H1 (cell line): ENCODE measurements around the gene MED13. TPM values are rescaled to one million over a fixed set of nuclear protein-coding genes. Genes with fewer than 3 reads are reported as not detected.
A peak's percentile ranks its signal among the peaks of the same experiment; 100 is the strongest.

Experiments used
- ASH2L ChIP-seq: fragments of 200-600, 300-600 bp; sonication (generic); IDR thresholded peaks from one replicate; pipeline ENCODE4 v1.7.1; 2017; ENCODE audit warnings: low read length
- BACH1 ChIP-seq: IDR thresholded peaks from 2 replicates; pipeline ENCODE4 v1.6.1; 2012; ENCODE audit warnings: low read length, improper control_type of control experiment
- BRCA1 ChIP-seq: IDR thresholded peaks from 2 replicates; pipeline ENCODE4 v1.6.1; 2012; ENCODE audit warnings: low read depth, low read length, improper control_type of control experiment
- CHD1 ChIP-seq: IDR thresholded peaks from 2 replicates; pipeline ENCODE4 v1.6.1; 2012; ENCODE audit warnings: low read depth, low read length, improper control_type of control experiment
- CREB1 ChIP-seq: IDR thresholded peaks from 2 replicates; pipeline ENCODE4 v1.6.1; 2012; ENCODE audit warnings: inconsistent platforms
- GTF2F1 ChIP-seq: IDR thresholded peaks from 2 replicates; pipeline ENCODE4 v1.6.1; 2012; ENCODE audit warnings: low read depth, low read length, improper control_type of control experiment, borderline replicate concordance
- KDM4A ChIP-seq: IDR thresholded peaks from one replicate; pipeline ENCODE4 v1.7.1; 2012; ENCODE audit warnings: low read depth, mild to moderate bottlenecking, moderate library complexity, low read length, inconsistent platforms; ENCODE audit not compliant: severe bottlenecking
- NRF1 ChIP-seq: IDR thresholded peaks from 2 replicates; pipeline ENCODE4 v1.6.1; 2011; ENCODE audit warnings: mild to moderate bottlenecking, low read depth, low read length, improper control_type of control experiment
- PHF8 ChIP-seq: fragments of 200-600 bp; sonication (generic); conservative IDR thresholded peaks from 2 replicates; pipeline ENCODE4 v1.7.1; 2012; ENCODE audit warnings: low read depth, mild to moderate bottlenecking, inconsistent platforms, low read length, moderate library complexity
- POLR2AphosphoS5 ChIP-seq: IDR thresholded peaks from 2 replicates; pipeline ENCODE4 v1.6.1; 2011; ENCODE audit warnings: low read depth, low read length
- SAP30 ChIP-seq: fragments of 300-600 bp; sonication (generic); IDR thresholded peaks from 2 replicates; pipeline ENCODE4 v1.7.1; 2012; ENCODE audit warnings: low read length, moderate library complexity, mild to moderate bottlenecking, inconsistent platforms; ENCODE audit not compliant: insufficient read depth, insufficient replicate concordance
- SIN3A ChIP-seq, 2 experiments: IDR thresholded peaks in 1 of 2; conservative IDR thresholded peaks in 1 of 2; 2 replicates each; pipeline ENCODE4 v1.6.1; 2011 to 2012; ENCODE audit warnings: low read length in 2 of 2, improper control_type of control experiment in 1 of 2, low read depth in 1 of 2, mild to moderate bottlenecking in 1 of 2
- SP2 ChIP-seq: IDR thresholded peaks from 2 replicates; pipeline ENCODE4 v1.6.1; 2012; ENCODE audit warnings: mild to moderate bottlenecking, low read length, inconsistent platforms
- SP4 ChIP-seq: IDR thresholded peaks from 2 replicates; pipeline ENCODE4 v1.6.1; 2012; ENCODE audit warnings: low read length, inconsistent platforms
- TAF1 ChIP-seq: IDR thresholded peaks from 2 replicates; pipeline ENCODE4 v1.6.1; 2011; ENCODE audit warnings: mild to moderate bottlenecking, low read depth, low read length
- TAF7 ChIP-seq: optimal IDR thresholded peaks from 2 replicates; pipeline ENCODE3; 2011; ENCODE audit warnings: low read depth, mild to moderate bottlenecking, inconsistent platforms, low read length, moderate library complexity, borderline replicate concordance
- TCF12 ChIP-seq: IDR thresholded peaks from 2 replicates; pipeline ENCODE4 v1.6.1; 2011; ENCODE audit warnings: low read depth, mild to moderate bottlenecking, low read length
- polyA plus RNA-seq, 7 experiments: library from polyadenylated mRNA; depleted of rRNA in 3 of 7; stranded (reverse) in 5 of 7; unstranded in 2 of 7; fragments of >200 nt in 5 of 7; fragments of 200-250 nt in 2 of 7; gene quantifications; 1 replicate in 5 of 7; 2 replicates in 1 of 7; 4 replicates in 1 of 7; pipeline versions ENCODE4 v1.2.1 to v1.2.3, GENCODE V29; 2011 to 2013; ENCODE audit warnings: missing spikeins in 2 of 7, mixed read lengths in 2 of 7
- total RNA-seq: library from RNA; stranded (reverse); fragmentation: NEBNext Ultra II Directional; extraction: Animal tissue kit (Norgen Biotek cat#: 25700); gene quantifications from 2 replicates; pipeline ENCODE4 v1.2.1, GENCODE V29; 2021
- TF ChIP-seq, protein P1 (sequence below), 3 experiments: IDR thresholded peaks; 1 replicate in 2 of 3; 2 replicates in 1 of 3; pipeline versions ENCODE4 v1.5.1 to v1.6.1; 2011; ENCODE audit warnings: low read length in 3 of 3, mild to moderate bottlenecking in 3 of 3, inconsistent platforms in 2 of 3, low read depth in 1 of 3, moderate library complexity in 1 of 3; ENCODE audit not compliant: insufficient read depth in 1 of 3; ENCODE audit errors: control extremely low read depth in 1 of 3

The MED13 gene
- total and polyA plus RNA-seq, 2 of the 8 experiments (the other 6 are each of a cell fraction or from before 2014, with no cell fraction given): 11.3 to 44.8 TPM

DNA sequence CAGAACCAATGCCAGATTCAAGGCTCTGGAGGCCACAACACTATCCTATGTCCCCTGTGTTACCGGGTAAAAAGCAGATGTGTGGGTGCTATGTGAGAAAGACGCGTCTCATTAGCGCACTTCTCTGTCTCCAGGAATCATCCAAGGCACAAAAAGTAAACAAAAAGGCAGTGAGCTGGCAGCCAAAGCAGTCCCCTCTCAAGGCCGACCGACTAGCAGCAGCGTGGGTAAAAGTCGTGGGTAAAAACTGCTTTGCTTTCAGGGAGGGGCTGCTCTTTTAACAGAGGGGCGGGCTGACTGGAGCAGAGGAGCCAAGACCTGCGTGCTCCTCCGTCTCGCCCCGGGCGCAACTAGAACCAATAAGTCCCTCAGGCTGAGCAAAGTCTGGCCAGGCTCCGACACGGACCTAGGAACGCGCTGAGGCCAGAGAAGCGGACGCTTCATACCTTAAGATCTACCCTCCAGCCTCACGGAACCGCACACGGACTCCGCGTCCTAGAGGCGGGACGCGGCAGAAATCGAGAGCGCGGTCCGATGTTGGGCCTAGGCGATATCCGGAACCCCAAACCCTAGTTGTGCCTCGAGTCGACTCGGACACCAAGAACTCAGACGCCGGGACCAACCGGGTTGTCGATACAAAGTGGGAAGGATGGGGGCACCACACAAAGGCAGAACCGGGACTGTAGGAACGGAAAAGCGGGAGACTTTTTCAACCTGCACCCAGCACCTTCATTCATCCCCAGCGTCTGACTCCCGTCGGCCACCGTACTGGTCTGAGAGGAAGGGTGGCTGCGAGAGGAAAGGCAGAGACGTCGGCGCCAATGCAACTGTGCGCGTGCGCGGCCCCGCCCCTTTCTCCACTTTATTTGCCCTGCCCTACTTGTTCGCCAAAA, 137.6 kb downstream of the MED13 start, which contains the start of gene INTS2 (continued):
- 0 out of 2 replicates have a peak, but pooled peaks have one; percentile 7 for TF ChIP-seq CREB1
- no peak for TF ChIP-seq TCF12
- TF ChIP-seq BRCA1: no peak
- TF ChIP-seq SAP30: peak; percentile 64
- 0 out of 2 replicates have a peak, but pooled peaks have one; percentile 2 for TF ChIP-seq GTF2F1
- peak; percentile 100 for TF ChIP-seq PHF8
- TF ChIP-seq POLR2AphosphoS5: peak; percentile 96
- peak; percentile 76 for TF ChIP-seq SP4
- TF ChIP-seq BACH1: no peak
- peak; percentile 68 for TF ChIP-seq TAF7
- TF ChIP-seq SP2: no peak
- TF ChIP-seq SIN3A (conservative IDR thresholded peaks at IDR 0.05 in 1 of 2, IDR thresholded peaks at IDR 0.05 in 1 of 2; ENCODE audit: low read depth in 1 of 2, low read length in 2 of 2): peak; percentile 39 to 81; a peak in 1 of 4 replicates
- TF ChIP-seq NRF1: peak; percentile 88
- TF ChIP-seq CHD1: peak; percentile 80; the same call in 1 of the 2 replicates
- TF ChIP-seq, protein P1, sequence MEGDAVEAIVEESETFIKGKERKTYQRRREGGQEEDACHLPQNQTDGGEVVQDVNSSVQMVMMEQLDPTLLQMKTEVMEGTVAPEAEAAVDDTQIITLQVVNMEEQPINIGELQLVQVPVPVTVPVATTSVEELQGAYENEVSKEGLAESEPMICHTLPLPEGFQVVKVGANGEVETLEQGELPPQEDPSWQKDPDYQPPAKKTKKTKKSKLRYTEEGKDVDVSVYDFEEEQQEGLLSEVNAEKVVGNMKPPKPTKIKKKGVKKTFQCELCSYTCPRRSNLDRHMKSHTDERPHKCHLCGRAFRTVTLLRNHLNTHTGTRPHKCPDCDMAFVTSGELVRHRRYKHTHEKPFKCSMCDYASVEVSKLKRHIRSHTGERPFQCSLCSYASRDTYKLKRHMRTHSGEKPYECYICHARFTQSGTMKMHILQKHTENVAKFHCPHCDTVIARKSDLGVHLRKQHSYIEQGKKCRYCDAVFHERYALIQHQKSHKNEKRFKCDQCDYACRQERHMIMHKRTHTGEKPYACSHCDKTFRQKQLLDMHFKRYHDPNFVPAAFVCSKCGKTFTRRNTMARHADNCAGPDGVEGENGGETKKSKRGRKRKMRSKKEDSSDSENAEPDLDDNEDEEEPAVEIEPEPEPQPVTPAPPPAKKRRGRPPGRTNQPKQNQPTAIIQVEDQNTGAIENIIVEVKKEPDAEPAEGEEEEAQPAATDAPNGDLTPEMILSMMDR (IDR thresholded peaks at IDR 0.05; ENCODE audit: control extremely low read depth in 1 of 3, insufficient read depth in 1 of 3, low read depth in 1 of 3, low read length in 3 of 3): 0 out of 4 replicates have a peak, but pooled peaks of 1 of the 3 experiments have one; percentile 12
- TF ChIP-seq ASH2L: peak; percentile 99
- peak; percentile 45 for TF ChIP-seq KDM4A
- peak; percentile 96 for TF ChIP-seq TAF1
- TF ChIP-seq, all 59 proteins: peak for 19
